MV-4-11 (cell line): ENCODE results near the gene TSPAN18.

Experiments
- DNase-seq: peaks from one replicate; lab custom pipeline; 2025; lab: John Stamatoyannopoulos, UW

Gene TSPAN18

GRCh38 chr11:44711113-44711786, 15.5 kb upstream of the TSPAN18 start:
- no peak for DNase-seq

GRCh38 chr11:44711787-44712608, 14.8 kb upstream of the TSPAN18 start:
- no peak for DNase-seq

GRCh38 chr11:44713022-44713421, 13.7 kb upstream of the TSPAN18 start:
- DNase-seq, result no peak

DNA sequence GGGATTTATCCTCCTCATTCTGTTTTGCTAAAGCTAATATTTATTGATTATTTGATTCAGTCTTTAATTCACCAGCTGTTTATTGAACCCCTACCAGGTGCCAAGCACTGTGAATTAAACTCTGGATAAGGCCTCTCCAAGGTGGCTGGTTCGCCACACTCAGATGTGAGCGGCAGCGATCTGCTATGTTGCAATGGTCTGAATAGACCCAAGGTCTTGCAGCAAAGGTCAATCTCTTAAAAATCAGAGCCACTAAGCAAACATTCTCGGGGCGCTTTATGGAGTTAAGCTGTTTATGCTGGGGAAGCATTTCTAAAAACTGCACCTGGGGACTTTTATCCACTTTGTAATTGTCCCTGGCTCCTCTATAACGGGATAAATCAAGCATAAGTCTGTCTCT, 10.5 kb upstream of the TSPAN18 start:
- no peak for DNase-seq

GRCh38 chr11:44718057-44718456, 8.7 kb upstream of the TSPAN18 start:
- DNase-seq, result no peak

DNA sequence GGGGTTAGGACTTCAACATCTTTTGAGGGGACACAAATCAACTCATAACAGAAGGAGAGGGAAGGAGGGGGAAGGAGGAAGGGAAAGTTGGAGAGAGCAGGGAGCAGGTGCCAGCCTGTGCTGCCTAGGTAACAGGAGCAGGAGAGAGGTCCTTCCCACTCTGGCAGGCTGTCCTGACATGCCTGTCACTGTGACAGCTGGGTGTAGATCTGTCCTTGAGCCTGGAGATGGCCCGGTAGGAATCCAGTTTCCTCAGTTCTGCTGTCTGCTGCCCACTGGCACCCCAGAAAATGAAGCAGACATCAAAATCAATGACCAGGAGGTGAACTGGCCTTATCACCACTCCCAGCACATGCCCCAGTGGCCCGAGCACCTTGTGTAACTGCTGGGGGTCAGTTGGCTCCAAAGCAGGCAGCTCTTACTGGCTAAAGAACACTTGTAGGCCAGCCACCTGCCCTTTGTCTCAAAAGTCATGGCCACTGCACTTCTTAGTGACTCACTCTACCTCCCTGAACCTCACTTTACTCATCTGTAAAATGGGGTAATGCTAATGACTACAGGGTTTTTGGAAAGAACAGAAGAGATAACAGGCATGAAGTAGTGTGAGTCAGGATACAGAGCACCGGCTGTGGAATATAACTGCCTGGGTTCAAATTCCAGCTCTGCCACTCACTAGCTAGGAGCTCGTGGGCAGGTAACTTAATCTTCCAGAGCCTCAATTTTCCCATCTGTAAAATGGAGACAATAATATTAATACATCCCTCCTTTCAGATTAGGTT, 8.0 kb upstream of the TSPAN18 start:
- no peak for DNase-seq

DNA sequence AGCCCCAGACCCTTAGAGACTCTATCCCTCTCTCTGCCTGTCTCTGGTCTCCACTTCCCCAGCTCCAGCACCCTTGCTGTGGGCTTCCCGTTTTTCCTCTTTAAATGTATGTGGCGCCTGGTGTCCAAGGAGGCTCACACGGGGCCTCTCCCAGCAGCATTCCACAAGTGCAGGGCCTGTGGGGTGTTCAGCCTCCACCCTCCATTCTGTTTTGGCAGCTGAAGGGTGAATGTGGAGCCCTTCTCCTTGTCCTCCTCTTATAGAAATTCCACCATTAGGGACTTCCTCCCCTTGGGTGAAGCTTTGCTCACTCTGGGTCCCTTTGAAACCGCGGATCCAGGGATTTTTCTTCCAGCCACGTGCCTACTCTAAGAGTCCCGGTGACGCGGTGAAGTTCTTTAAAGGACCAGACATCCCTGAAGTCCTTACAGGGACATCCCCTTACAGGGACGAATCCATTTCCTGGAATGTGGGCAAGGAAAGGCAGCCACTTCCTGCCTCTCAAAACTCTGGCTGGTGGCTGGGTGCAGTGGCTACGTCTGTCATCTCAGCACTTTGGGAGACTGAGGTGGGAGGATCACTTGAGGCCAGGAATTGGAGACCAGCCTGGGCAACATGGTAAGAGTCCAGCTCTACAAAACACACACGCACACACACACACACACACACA, 1.6 kb upstream of the TSPAN18 start:
- DNase-seq, result no peak

GRCh38 chr11:44725757-44726282, 942 bp upstream of the TSPAN18 start:
- DNase-seq, result no peak

DNA sequence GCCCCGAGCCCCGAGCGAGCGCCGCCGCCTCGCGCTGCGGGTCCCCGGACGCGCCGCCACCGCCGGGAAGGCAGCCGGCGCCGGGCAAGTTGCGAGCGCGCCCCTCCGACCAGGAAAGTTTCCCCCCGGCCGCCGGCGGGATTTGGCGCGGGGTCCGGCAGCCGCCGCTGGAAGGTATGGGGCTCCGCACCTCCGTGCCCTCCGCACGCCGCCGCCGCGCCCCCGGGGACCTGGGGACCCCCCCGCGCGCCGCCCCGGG, 281 bp downstream of the TSPAN18 start:
- no peak for DNase-seq

DNA sequence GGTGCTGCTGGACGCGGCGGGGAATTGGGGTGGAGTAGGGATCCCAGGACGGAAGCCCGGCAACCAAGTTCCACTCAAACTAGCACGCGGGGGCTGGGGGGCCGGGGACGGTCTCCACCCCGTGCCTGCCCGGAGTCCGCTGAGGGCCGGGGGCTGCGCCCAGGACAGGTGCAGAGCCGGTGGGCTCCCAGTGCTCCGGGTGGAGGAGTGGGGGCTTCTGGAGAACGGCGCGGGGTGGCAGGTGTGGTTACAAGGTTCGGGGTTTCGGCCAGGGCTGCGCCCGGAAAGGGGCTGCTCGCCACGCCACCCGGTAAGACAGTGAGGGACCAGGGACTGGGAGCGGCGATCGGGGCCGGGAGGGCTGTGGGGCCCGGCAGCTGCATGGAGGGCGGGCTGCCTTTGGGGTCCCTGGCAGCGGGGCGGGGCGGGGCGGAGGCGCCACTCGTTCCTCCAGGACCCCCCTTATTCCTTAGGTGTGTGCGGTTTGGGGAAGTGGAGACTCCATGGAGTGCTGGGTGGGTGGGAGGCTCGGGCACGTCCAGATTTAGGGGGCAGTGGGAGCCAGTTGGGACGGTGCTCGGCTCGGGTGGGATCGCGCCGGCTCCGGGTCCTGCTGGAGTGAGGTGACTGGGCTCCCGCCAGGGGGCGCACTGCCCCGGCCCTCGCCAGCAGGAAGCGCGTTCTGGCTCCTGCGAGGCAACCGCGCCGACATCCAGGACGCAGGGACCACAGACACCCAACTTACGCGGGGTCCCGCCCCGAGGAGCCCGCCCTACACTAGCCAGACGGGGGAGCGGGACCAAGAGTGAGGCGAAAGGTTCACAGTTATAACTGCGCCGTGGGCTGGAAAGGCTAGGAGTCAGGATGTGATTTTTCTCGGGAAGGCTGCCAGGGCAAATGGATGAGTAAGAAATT, 868 bp downstream of the TSPAN18 start:
- peak; percentile 46 for DNase-seq

DNA sequence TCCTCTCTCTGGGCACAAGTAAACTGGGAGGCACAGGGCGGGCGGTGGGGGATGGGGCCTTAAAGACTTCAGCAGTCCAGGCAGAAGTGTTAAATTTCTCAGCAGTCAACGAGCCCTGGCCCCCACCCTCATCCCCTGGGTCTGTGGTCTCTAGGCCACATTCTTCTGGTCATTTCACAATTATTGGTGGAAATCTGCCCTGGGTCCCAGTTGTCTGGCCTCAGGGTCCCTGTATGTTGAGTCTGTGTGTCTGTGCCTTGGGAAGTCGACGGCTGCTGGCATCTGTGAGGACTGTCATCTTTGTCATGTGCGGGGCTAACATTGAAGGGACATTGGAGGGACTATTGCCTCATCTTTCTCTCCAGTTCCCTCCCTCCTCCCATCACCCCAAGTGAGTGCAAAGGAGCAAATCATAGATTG, 1.7 kb downstream of the TSPAN18 start:
- no peak for DNase-seq

GRCh38 chr11:44729063-44729462, 2.3 kb downstream of the TSPAN18 start:
- DNase-seq, result no peak

- no peak for DNase-seq
These were observed 3.0 kb downstream of the TSPAN18 start for GRCh38 chr11:44729713-44730112.

DNA sequence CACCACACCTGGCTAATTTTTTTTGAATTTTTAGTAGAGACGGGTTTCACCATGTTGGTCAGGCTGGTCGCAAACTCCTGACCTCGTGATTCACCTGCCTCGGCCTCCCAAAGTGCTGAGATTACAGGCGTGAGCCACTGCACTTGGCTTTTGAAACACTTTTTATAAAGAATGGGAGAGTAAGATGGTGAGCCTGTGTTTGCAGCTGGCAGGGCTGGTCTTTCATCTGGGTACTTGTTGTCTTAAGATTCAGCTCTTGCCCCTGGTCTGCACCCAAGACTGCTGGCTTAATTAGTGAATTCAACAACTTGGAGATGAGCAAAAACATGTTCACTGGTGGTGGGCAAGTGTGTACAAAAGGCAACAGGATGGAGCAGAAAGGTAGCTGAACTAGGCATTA, 4.0 kb downstream of the TSPAN18 start:
- no peak for DNase-seq

- no peak for DNase-seq
These were observed 5.1 kb downstream of the TSPAN18 start for GRCh38 chr11:44731685-44732430.

- DNase-seq, result no peak
These were observed 5.8 kb downstream of the TSPAN18 start for GRCh38 chr11:44732564-44732963.

DNA sequence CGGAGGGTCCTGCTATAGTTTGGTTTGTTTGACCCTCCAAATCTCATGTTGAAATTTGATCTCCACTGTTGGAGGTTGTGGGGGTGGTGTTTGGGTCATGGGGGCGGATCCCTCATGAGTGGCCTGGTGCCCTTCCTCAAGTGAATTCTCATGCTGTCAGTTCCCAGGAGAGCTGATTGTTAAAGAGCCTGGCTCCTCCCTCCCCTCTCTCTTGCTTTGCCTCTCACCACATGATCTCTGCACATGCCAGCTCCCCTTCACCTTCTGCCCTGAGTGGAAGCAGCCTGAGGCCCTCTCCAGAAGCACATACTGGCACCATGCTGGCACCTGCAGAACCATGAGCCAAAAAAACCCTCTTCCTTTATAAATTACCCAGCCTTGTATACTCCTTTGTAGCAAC, 7.1 kb downstream of the TSPAN18 start:
- DNase-seq, result no peak

DNA sequence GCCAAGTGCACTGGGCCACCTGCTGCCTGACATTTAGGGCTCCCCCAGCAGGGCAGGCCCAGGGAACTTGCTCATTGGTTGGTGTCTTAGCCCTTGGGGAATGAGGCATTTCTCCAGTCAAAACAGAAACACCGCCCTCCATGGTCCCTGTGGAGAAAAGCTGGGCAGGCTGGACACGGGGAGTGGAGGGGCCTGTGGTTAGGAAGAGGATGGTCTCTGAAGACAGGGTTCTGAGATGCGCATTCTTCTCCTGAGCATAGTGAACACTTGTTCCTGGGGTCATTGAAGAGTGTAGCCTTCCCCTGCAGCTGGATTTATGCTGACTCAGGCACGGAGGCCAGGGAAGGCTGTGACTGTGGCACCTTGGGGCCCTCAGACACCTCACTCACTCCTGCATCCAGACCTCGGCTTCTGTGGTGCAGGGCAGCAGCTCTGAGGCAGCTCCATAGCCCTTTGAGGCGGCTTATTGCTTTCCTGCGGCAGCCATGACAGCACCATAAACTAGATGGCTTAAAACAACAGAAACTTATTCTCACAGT, 8.2 kb downstream of the TSPAN18 start:
- DNase-seq, result no peak

DNA sequence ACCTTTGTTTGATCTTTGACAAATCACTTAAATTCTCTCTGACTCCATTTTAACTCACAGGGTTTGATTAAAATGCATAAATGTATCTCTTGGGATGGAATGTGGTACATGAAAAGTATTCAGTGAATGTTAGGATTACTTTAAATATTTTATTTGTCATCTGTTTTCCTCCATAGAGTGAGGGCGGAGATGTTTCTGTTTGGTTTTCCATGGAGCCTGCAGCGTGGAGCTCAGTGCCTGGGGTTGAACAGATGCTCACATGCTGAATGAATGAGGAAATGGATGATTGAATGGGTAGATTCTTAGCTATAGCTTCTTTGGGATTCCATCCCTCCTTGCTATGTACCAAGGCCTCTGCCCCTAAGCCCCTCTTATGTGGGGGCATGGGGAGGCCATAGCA, 10.0 kb downstream of the TSPAN18 start:
- DNase-seq, result no peak
